GM21723 (cell line): ENCODE results near the gene CMC2.

Experiments used
- ATAC-seq: cut with Tn5 transposase; IDR thresholded peaks from one replicate; pipeline ENCODE4 v1.9.1; 2021; ENCODE audit warnings: mild to moderate bottlenecking, moderate library complexity; ENCODE audit not compliant: unreplicated experiment

Gene CMC2

GRCh38 chr16:81003610-81004460 lies 2.9 kb downstream of the CMC2 start:
- ATAC-seq: no peak

- no peak for ATAC-seq
These were observed 3.6 kb downstream of the CMC2 start for GRCh38 chr16:81003064-81003463.

- ATAC-seq: no peak
These were observed 5.4 kb downstream of the CMC2 start for GRCh38 chr16:81001330-81001729.

GRCh38 chr16:81000873-81001272 lies 5.8 kb downstream of the CMC2 start:
- no peak for ATAC-seq

- ATAC-seq: no peak
These were observed 8.6 kb downstream of the CMC2 start for GRCh38 chr16:80997964-80998620.

GRCh38 chr16:80997139-80997798 lies 9.4 kb downstream of the CMC2 start:
- peak; percentile 66 for ATAC-seq

- ATAC-seq: peak; percentile 18
These were observed 10.0 kb downstream of the CMC2 start for GRCh38 chr16:80996688-80997138.

GRCh38 chr16:80994451-80994850 lies 12.2 kb downstream of the CMC2 start:
- ATAC-seq: no peak

- no peak for ATAC-seq
These were observed 12.9 kb downstream of the CMC2 start for GRCh38 chr16:80993834-80994233.

GRCh38 chr16:80993307-80993706 lies 13.4 kb downstream of the CMC2 start:
- no peak for ATAC-seq

GRCh38 chr16:80992676-80993293 lies 13.9 kb downstream of the CMC2 start:
- no peak for ATAC-seq

GRCh38 chr16:80991792-80992430 lies 14.8 kb downstream of the CMC2 start:
- ATAC-seq: no peak

GRCh38 chr16:80990978-80991377 lies 15.7 kb downstream of the CMC2 start:
- no peak for ATAC-seq

GRCh38 chr16:80990577-80990976 lies 16.1 kb downstream of the CMC2 start:
- ATAC-seq: no peak

- ATAC-seq: no peak
These were observed 16.9 kb downstream of the CMC2 start for GRCh38 chr16:80989801-80990200.

- no peak for ATAC-seq
These were observed 17.9 kb downstream of the CMC2 start for GRCh38 chr16:80988756-80989155.

GRCh38 chr16:80986557-80986956 lies 20.1 kb downstream of the CMC2 start:
- no peak for ATAC-seq

- ATAC-seq: no peak
These were observed 21.1 kb downstream of the CMC2 start for GRCh38 chr16:80985611-80986010.

- ATAC-seq: no peak
These were observed 22.4 kb downstream of the CMC2 start for GRCh38 chr16:80984124-80984892.

GRCh38 chr16:80982646-80983045 lies 24.0 kb downstream of the CMC2 start:
- ATAC-seq: no peak
